Measurements from ENCODE around the gene RPE65.
"Not testable (repeated sequence)": the region's sequence is repeated elsewhere in the genome, so short reads cannot be mapped to it uniquely, and the experiment has no call there.

The RPE65 gene

DNA sequence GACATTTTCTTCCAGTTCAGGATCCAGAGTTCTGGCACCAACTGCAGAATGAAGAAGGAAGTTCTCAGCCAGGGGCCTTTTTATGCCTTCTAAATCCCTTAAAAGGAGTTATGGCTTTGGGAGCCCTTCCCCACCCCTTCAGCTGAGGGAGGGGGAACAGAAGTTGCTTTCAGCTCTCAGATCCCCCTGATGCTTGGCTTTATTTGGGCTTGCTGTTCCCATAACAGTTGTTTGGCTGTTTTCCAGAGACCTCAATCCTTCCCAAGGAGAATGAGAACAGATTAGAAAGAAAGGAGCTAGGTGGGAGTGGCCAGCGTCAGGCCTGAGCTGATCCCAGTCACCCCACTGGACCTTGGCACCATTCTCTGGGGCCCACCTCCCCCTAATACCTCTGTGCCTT lies at the start of gene RPE65:
TSS of gene RPE65 (minus strand) at position 54 of the 400 bp plus-strand sequence. CDS start at position 5, 49 bp downstream.
- DNase-seq (ENCODE audit: low read depth), result peak; percentile 63

DNA sequence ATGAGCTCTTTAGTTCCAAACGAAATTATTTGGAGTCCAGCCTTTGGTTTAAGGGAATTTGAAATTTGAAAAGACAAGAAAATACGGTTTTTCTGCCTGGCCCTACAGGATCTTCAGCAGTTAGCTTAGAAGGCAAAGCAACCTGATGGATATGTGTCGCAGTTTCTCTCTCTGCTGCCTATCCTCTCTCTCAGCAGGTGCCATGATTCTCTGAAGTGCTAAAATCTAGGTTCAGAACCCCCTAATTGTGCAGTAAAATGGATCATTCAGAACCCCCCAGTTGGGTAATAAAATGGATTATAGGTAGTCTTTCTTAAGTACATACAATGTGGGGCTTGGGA lies 47.6 kb upstream of the RPE65 start:
- no peak for DNase-seq (ENCODE audit: low read depth)

DNA sequence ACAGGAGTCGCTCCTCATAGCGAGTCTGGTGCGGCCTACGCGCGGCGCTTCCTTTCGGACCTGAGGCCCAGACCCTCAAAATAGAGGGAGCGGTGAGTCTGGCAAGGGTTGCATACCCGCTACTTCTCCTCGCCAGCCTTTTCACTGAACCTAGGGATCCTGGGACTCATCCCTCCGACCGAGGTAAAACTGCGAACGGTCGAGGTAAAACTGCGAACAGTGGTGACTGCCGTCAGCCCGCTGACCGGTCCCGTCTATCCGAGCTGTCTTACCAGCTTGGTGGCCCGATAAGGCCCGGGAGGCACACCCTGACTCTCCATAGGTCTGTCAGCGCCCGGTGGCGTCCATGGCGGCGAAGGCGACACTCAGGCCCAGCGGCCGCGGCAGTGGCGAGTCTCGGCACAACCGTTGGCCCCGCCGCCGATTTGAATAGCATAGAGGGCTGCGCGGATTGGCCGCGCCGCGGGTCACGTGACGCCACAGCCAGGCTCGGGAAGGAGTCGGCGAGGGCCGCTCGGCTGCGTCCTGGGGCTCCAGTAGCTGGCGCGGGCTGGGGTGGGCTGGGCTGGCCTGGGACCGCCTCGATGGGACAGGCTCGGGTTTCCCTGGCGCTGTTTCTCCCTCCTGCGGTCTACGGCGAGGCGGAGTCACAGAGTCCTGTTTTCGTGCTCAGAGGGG lies 47.1 kb upstream of the RPE65 start, which contains the start of gene DEPDC1:
TSS of gene DEPDC1 (minus strand) at position 403 of the 678 bp plus-strand sequence. CDS start at position 320, 83 bp downstream.
- DNase-seq (ENCODE audit: low read depth), result peak; percentile 87

DNA sequence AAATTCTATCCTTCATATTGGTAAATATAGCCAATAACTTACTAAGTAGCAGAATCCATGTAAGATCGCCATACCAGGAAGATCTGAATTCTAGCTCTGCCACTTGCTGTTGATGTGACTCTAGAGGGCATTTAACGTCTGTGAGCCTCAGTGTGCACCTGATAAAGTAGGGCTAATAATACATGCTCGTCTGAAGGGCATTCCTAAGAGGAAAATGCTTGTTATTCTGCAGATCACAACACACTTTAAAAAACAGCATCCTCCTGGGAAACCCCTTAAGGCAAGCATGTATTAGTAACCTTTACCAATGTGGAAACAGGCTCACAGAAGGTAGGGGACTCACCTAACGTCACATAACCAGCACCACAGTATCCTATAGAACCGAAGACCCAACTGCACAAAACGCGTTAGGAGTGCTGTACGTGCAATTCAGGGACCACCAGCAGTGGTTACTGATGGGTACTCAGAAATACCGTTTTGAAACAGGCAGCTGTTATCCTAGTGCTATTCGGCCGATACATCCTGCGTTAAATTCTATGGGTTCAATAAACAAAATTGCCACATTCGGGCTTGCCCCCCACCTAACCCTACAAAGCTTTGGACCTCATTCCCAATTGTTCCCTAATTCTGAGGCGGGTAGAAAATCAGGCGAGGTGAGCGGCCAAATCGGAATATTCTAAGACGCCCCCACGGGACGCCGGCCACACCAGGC lies 46.4 kb upstream of the RPE65 start:
- DNase-seq (ENCODE audit: low read depth), result no peak

DNA sequence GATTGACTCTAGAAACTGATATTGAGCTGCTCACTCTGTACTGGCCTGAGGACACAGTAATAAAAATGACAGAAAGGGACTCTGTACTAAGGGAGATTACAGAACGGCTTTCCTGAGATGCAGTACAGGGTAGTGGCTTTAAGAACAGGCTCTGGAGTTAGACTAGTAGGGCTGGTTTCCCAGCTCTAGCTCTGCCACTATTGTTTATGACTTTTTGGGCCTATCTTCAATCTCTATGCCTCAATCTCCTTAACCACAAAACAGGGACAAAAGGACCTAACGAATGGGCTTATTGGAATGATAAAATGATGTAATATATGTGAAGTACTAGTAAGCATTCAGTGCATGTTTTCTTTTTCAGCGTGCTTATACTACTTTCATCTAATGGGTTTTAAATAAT lies 45.8 kb upstream of the RPE65 start:
- no peak for DNase-seq (ENCODE audit: low read depth)

DNA sequence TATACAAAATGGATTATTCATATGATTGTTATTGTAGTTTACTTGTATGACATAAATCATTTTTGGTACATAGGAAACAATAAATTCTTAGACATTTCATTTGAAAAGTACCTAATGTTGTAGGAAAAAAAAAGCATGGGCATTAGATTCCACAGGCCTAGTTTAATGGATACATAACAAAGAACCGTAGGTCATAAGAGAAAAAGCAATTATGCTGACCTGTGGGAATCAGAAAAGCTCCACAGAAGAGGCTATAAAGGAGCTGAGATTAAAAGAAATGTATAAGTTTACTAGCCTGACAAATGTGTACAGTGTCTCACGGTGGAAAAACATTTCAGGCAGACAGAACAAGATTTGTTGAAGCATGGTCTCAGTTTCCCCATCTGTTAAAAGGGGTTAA lies 43.4 kb upstream of the RPE65 start:
- DNase-seq (ENCODE audit: low read depth), result no peak

DNA sequence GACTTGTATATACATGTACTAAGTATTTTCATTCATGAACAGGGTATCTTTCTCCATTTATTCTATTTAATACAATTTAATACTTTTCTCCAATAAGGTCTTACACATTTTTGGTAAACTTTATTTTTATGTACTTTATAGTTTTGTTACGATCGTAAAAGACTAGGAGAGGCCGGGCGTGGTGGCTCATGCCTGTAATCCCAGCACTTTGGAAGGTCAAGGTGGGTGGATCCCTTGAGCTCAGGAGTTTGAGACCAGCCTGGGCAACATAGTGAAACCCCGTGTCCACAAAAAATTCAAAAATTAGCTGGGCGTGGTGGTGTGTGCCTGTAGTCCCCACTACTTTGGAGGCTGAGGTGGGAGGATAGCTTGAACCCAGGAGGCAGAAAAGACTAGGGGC lies 42.5 kb upstream of the RPE65 start:
- not testable (repeated sequence) for DNase-seq (ENCODE audit: low read depth)

DNA sequence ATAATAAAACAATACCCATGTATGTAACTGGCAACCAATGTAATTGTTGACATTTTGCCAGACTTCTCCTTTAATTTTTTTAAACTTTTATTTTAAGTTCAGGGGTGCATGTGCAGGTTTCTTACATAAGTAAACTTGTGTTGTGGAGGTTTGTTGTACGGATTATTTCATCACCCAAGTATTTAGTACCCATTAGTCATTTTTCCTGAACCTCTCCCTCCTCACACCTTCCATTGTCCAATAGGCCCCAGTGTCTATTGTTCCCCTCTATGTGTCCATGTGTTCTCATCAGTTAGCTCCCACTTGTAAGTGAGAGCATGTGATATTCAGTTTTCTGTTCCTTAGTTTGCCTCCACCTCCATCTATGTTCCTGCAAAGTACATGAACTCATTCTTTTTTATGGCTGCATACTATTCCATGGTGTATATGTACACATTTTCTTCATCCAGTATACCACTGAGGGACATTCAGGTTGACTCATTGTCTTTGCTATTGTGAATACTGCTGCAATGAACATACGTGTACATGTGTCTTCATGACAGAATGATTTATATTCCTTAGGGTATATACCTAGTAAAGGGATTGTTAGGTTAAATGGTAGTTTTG lies 40.4 kb upstream of the RPE65 start:
- DNase-seq (ENCODE audit: low read depth), result no peak

DNA sequence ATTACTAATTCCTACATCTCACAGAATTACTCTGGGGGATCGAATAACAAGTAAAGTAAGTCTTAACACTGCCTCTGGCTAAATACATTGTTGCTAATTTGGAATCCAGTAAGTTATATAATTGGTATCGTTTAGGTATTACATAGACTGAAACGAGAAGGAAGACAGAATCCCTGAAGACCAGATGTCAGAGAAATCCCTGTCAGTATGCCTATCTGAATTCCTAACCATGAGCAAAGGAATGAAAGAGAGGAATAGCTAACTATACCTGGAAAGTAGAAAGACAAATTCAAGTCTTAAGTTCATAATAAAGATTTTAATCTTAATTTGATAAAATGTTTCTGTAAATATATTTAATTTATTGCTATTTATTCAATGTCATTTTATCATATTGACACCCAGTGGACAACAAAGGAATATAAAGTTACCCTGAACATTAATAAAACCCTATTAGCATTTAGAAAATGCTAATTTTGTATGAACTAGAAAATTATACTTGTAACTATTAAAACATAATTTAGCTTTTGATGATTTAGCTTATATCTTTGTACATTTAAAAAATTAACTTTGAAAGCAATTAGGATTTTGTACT lies 35.8 kb upstream of the RPE65 start:
- DNase-seq (ENCODE audit: low read depth), result no peak

DNA sequence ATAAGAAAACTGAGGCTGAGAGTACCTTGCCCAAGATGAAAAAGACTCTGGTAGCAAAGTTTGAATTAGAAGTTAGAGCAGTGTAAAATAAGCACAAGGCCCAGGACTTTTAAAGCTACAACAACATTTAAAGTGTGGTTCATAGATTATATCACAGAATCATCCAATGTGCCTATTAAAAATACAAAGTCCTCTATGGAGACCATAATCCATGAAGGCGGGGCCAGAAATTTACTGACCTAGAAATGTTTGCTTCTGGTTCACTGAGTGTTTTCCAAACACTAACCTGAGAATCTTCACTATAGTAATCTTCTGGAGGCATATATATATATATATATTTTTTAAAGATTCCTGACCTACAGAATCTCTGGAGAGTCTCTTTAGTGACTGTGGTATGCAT lies 34.9 kb upstream of the RPE65 start:
- DNase-seq (ENCODE audit: low read depth), result no peak

DNA sequence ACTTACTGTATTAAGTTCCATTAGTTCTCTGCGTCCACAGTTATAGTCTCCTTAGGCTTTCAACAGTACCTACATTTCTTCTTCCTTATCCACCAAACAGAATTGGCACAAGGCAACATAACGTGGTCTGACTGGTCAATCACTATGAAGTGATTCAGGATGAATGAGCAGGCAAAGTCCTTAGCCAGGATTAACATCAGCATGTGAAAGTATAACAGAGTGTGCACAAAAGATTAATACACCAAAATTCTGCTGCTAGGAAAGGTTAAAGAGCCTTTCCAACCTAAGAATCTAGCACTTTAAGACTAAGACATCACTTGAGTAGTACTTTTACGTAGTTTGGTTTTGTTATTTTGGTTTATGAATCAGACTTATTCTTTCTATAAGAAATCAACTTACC lies 31.3 kb upstream of the RPE65 start:
- peak; percentile 23 for DNase-seq (ENCODE audit: low read depth)

DNA sequence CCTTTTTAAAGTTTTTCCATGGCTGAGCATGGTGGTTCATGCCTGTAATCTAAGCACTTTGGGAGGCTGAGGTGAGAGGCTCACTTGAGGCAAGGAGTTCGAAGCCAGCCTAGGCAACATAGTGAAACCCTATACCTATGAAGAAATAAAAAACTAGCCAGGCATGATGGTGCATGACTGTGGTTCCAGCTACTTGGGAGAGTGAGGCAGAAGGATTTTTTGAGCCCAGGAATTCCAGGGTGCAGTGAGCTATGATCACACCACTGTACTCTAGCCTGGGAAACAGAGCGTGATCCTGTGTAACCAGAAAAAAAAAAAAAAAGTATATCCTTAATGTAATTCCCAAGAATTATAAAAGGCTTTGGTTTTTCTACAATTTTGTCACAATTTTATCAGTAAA lies 29.7 kb upstream of the RPE65 start:
- no peak for DNase-seq (ENCODE audit: low read depth)

DNA sequence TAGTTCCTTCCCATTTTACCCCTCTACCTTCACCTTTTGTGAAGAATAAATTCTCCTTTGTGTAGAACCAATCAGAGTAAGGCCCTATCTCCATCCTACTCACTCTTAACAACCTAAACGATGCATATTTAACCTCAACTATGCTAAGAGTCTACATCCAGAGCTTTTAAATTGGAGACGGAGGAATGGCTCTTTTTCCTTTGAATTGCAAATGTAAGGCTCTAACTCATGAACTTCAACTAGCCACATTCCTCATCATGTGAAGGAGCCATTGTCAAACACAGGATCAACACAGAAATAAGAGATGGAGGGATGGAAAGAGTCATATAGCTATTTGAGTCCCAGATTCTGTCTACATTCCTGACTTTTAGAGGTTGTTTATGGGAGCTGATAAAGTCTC lies 28.9 kb upstream of the RPE65 start:
- no peak for DNase-seq (ENCODE audit: low read depth)

DNA sequence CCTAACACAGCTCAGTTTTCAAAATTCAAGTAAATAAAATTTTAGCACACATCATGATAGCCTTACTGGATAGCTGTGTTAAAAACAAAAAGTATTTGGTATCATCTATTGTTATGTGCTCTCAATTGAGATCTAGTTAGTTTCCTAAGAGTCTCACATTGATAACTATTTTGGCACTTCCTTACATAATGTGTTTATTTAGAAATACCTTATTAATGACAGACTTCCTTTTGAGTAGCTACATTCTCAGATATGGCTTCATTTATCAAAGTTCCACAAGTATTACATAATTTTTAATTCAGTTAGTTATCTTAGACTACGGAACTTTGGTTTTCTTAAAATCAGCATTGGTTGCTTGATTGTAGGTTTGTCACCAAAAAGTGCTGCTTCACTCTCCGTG lies 26.9 kb upstream of the RPE65 start:
- not testable (repeated sequence) for DNase-seq (ENCODE audit: low read depth)

DNA sequence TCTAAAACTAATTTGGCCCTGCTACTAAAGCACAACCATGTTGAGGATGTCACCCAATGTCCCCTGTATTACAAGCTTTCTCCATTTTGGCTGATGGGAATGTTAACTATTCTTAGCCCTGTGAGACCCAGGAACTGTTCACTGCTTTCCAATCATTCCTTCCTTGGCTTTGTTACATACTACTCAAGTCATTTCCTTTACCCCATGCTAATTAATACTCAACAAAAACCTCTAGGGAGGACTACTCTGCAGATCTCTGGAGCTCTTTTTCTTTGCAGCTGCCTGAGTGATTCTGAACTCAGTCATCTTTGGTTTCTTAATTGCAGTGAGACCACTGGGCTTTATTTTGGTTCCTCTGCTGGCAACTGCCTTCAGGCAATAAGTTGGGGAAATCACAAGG lies 23.3 kb upstream of the RPE65 start:
- no peak for DNase-seq (ENCODE audit: low read depth)

DNA sequence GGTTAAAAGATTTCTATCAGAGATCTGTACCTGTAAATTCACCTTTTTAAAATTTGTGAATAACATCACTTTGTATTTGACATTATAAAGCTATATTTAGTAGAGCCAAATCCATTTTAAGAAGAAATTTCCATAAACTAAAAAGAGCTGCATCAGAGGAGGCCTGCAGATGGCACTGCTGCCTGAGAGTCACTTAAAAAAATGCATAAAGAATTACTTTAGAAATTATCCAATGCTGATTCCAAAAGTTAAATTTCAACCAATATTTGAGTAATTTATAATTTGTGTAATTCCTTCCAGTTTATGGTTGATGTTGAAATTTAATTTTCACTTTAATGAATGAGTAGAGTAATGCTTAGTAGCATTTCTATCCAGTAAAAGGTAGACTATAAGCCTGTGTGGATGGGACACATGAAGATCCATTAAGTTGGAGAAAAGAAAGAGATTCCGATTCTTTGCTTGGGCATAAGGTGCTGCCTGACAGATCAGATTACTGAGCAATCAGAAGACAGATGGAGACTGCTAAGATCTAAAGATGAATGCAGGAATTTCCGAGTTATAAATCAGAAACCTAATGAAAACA lies 20.7 kb upstream of the RPE65 start:
- peak; percentile 22 for DNase-seq (ENCODE audit: low read depth)

DNA sequence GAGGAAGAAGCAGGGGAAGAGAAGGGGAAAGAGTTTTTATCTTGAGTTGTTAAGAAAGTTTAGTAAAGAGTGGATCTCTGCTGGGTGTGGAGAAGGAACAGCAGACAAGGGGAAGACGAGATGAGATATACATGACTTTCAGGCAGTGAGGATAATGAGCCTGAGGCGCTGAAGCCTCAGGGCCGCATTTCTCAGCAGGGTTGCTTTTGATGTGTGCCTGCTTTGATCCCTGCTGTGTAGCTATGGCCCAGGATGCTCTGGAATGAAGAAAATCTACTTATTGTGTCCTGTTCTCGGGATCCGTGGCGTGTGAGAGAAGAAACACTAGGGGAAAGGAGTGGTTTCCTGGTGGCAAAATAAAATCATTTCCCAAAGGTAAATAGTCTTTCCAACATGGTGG lies 15.1 kb upstream of the RPE65 start:
- no peak for DNase-seq (ENCODE audit: low read depth)

DNA sequence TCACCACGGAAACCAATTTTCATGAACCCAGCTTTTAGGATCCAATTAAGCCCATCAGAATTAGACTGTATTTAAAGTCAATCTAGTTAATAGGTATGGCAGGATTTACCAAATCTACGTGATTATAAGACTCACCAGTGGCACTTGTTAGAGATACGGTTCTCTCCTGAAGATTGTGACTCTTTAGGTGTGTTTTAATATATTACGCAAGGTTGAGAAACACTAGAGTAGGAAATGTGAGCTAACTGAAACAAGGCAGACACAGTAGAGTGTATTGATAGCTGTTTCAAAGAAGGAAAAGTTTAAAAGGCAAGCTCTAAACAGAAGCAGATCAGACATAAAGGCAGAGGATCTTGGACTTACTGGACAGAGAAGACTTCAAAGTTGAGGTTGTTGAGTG lies 11.2 kb upstream of the RPE65 start:
- peak; percentile 4 for DNase-seq (ENCODE audit: low read depth)

DNA sequence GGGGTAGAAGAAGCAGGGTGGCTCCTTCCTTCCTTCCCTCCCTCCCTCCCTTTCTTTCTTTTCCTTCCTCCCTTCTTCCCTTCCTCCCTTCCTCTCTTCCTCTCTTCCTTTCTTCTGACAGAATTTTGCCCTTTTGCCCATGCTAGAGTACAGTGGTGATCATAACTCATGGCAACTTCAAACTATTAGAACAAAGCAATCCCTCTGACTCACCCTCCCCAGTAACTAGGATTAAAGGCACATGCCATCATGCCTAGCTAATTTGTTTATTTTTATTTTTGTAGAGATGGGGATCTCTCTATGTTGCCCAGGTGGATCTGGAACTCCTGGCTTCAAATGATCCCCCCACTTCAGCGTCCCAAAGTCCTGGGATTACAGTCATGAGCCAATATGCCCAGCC lies 10.0 kb upstream of the RPE65 start:
- peak; percentile 78 for DNase-seq (ENCODE audit: low read depth)

DNA sequence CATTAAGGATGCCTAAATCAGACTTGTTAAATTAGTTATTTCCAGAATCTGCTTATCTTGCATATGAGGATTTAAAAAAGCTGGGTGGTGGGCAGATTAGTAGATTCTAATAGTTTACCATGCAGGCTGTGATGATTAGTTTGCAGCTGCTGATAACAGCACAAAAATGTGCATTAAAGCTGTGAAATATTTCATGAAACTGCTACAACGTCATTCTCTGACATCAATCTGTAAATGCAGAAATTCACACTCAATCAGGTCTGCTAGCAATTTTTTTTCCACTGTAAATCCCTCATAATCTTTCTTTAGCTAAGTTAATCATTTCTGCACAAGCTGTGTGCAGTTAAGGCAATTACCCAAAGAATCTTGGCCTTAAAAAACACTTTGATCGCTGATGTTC lies 9.3 kb upstream of the RPE65 start:
- no peak for DNase-seq (ENCODE audit: low read depth)

DNA sequence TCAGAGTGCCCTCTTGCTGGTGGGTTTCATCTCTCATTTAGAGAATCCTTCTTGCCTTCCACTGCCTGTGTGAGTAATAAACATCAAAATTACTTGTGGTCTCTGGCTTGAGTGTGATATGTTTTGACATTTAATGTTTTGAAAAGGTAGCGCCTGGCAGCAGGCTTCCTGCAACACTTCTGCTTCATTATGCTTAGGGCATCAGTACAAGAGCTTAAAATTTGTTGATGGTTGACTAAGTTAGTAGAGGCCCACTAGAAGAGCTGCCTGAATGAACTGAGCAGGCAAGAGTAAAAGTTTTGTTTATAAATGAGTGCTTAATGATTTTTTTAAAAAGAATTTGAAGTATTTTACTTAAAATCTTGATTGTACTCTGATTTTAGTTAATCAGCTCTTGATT lies 6.4 kb upstream of the RPE65 start:
- DNase-seq (ENCODE audit: low read depth), result no peak

DNA sequence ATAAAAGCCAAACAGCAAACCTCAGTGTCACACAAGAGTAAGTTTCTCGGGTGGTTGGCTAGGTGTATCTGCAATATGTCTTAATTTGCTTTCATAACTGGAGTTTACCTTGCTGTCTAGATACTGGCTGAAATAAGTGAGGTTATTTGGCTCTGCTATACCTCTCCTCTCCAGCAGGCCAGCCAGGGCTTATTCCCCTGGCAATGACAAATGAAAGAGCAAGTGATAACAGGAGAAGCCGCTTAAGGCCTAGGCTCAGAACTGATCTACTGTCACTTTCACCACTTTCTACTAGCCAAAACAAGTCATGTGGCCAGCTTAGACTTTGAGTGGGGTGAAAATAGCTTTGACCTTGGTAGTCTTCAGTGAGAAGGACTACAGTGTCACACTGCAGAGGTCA lies 4.8 kb upstream of the RPE65 start:
- peak; percentile 35 for DNase-seq (ENCODE audit: low read depth)
